ENCODE data around the gene RPL26.

The RPL26 gene

GRCh38 chr17:8409966-8410882, 27.2 kb upstream of the RPL26 start:
- no peak overlapping the region for H3K4me3 ChIP-seq (ENCODE audit: control insufficient read depth, low read depth, low read length)
- peak; percentile 53 for DNase-seq (ENCODE audit: low read depth)
- peak; percentile 80 for TF ChIP-seq CTCF (IDR thresholded peaks at IDR 0.05; ENCODE audit: control insufficient read depth, insufficient read depth, low read depth, low read length, missing control alignments)

- no peak overlapping the region for H3K4me3 ChIP-seq (ENCODE audit: control insufficient read depth, low read depth, low read length)
- TF ChIP-seq CTCF (IDR thresholded peaks at IDR 0.05; ENCODE audit: control insufficient read depth, insufficient read depth, low read depth, low read length, missing control alignments) = no peak
- DNase-seq (ENCODE audit: low read depth) = no peak
These were observed 25.4 kb upstream of the RPL26 start for GRCh38 chr17:8408371-8408770.

DNA sequence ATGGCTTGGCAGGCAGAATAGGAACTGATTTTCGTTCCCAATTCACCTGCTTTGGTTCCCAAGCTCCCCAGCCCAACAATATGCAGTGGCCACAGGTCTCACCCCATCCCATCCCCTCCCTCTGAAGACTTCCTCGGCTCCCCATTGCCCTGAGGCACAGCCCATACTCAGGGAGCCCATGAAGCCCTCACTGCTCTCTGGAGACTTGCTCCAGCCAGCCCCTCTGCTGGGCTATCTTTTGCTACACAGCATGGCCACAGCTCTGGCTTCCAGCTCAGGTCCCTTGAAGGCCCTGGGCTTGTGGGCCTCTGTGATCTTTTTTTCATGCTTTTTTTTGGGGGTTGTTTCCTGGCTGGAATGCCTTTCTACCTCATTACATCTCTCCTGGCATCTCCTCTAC, 23.2 kb upstream of the RPL26 start:
- no peak overlapping the region for H3K4me3 ChIP-seq (ENCODE audit: control insufficient read depth, low read depth, low read length)
- DNase-seq (ENCODE audit: low read depth) = no peak
- no peak for TF ChIP-seq CTCF (IDR thresholded peaks at IDR 0.05; ENCODE audit: control insufficient read depth, insufficient read depth, low read depth, low read length, missing control alignments)

GRCh38 chr17:8405499-8406016, 22.6 kb upstream of the RPL26 start:
- no peak for DNase-seq (ENCODE audit: low read depth)
- no peak overlapping the region for H3K4me3 ChIP-seq (ENCODE audit: control insufficient read depth, low read depth, low read length)
- TF ChIP-seq CTCF (IDR thresholded peaks at IDR 0.05; ENCODE audit: control insufficient read depth, insufficient read depth, low read depth, low read length, missing control alignments) = no peak

DNA sequence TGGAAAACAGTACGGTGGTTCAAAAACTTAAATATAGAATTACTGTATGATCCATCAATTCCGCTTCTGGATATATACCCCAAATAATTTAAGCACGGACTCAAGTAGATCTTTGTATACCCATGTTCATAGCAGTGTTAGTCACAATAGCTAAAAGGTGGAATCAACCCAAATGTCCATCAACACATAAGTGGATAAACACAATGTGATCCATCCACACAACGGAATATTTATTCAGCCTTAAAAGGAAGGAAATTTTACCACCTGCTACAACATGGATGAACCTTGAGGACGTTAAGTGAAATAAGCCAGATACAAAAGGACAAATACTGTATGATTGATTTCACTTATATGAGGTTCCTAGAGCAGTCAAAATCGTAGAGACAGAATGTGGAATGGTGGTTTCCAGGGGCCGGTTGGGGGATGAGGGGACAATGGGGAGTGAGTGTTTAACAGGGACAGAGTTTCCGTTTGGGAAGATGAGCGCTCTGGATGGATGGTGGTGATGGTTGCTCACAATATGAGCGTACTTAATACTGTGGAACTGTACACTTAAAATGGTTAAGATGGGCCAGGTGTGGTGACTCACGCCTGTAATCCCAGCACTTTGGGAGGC, 20.0 kb upstream of the RPL26 start:
- no peak overlapping the region for H3K4me3 ChIP-seq (ENCODE audit: control insufficient read depth, low read depth, low read length)
- DNase-seq (ENCODE audit: low read depth) = no peak
- no peak for TF ChIP-seq CTCF (IDR thresholded peaks at IDR 0.05; ENCODE audit: control insufficient read depth, insufficient read depth, low read depth, low read length, missing control alignments)

DNA sequence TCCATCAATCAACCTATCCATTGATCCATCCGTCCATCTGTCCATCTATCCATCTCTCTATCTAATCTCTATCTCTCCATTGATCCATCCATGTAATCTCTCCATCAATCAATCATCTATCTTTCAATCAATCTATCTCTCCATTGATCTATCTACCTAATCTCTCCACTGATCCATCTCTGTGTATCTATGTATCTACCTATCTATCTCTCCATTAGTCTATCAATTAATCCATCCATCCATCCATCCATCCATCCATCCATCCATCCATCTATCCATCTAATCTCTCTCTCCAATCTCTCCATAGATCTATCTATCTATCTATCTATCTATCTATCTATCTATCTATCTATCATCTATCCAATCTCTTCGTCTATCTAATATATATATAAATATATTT, 18.1 kb upstream of the RPL26 start:
- DNase-seq (ENCODE audit: low read depth) = no peak
- no peak for TF ChIP-seq CTCF (IDR thresholded peaks at IDR 0.05; ENCODE audit: control insufficient read depth, insufficient read depth, low read depth, low read length, missing control alignments)
- no peak overlapping the region for H3K4me3 ChIP-seq (ENCODE audit: control insufficient read depth, low read depth, low read length)
